ENCODE results near the gene ZNF148. TPM values are rescaled to one million over a fixed set of nuclear protein-coding genes. Genes with fewer than 3 reads are reported as not detected.
"Not testable (repeated sequence)": the region's sequence is repeated elsewhere in the genome, so short reads cannot be mapped to it uniquely, and the experiment has no call there.

Gene ZNF148
- total RNA-seq, 1 experiment from 2014 or later = 24.8 TPM

DNA sequence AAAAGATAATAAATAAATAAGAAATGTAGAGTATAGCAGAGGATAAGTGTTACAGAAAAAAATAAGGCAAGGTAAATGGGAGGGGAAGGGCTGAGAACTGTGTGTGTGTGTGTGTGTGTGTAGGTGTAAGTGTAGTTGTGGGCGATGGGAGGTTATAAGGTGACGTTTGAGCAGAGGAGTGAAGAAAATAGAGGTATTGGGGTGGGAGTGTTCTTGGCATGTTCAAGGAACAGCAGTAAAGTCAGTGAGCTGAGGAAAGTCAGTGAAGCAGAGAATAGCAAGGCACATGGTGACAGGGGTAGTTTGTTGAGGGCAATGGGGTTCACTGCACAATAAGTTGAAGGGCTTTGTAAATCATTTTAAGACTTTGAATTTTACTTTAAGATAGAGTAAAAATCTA is 30.9 kb upstream of the ZNF148 start:
- H4K8ac ChIP-seq (replicated peaks; ENCODE audit: insufficient read length, low read depth, low read length) = no peak overlapping the region
- no peak overlapping the region for H2BK15ac ChIP-seq (ENCODE audit: low read depth, low read length)
- H3K4ac ChIP-seq (ENCODE audit: low read depth, low read length) = no peak overlapping the region
- no peak overlapping the region for H2AFZ ChIP-seq (ENCODE audit: low read length)
- no peak overlapping the region for H3K4me2 ChIP-seq (ENCODE audit: insufficient read depth, insufficient read length, low read length)
- no peak for TF ChIP-seq CTCF (conservative IDR thresholded peaks at IDR 0.05)
- Mint-ChIP-seq H3K4me3 (no peak overlapping the region), H3K27ac (no peak overlapping the region), H3K9me3 (peaks cover 5 to 8% of the 10 kb centered on the region in 2 experiments; a peak in 4 of 5 replicates), H3K36me3 (ENCODE audit: insufficient read depth in 1 of 3, low read depth in 3 of 3) (no peaks in the 10 kb centered on the region; a peak in 1 of 7 replicates), H3K4me1 (peaks cover 3 to 8% of the 10 kb centered on the region in 2 experiments; a peak in 3 of 4 replicates), H3K27me3 (ENCODE audit: low read depth) (peaks cover 3% of the 10 kb centered on the region; the same call in 1 of the 2 replicates)
- H3K9me3 ChIP-seq (ENCODE audit: control insufficient read depth, low read depth, low read length) = no peaks in the 10 kb centered on the region
- no peaks in the 10 kb centered on the region for H3K4me1 ChIP-seq (ENCODE audit: insufficient read depth, low read length)
- H3K23ac ChIP-seq (ENCODE audit: insufficient read length, low read depth, low read length) = no peak overlapping the region
- H2BK12ac ChIP-seq (ENCODE audit: insufficient read length, low read depth, low read length) = no peak overlapping the region
- H3K18ac ChIP-seq (ENCODE audit: insufficient read length, low read depth, low read length) = no peak overlapping the region
- H3K79me2 ChIP-seq (ENCODE audit: insufficient read depth, low read length) = no peaks in the 10 kb centered on the region
- H2BK20ac ChIP-seq (ENCODE audit: low read depth, low read length, poor library complexity, severe bottlenecking) = no peak overlapping the region
- H3K79me1 ChIP-seq (ENCODE audit: insufficient read depth, low read depth, low read length, poor library complexity, severe bottlenecking) = no peaks in the 10 kb centered on the region
- no peak overlapping the region for H2BK5ac ChIP-seq (ENCODE audit: insufficient read length, low read length)
- no peaks in the 10 kb centered on the region for H4K20me1 ChIP-seq (ENCODE audit: control insufficient read depth, insufficient read depth, insufficient read length)
- no peak overlapping the region for H3K14ac ChIP-seq (ENCODE audit: insufficient read depth, low read length)
- H3K9ac ChIP-seq (ENCODE audit: extremely low read depth, insufficient read length, low read length) = no peak overlapping the region
- DNase-seq = no peak
- H2AK5ac ChIP-seq (ENCODE audit: insufficient read length, low read length) = no peak overlapping the region
- no peak overlapping the region for H4K91ac ChIP-seq (ENCODE audit: insufficient read length, low read depth, low read length)
- H2BK120ac ChIP-seq (ENCODE audit: low read depth, low read length, poor library complexity, severe bottlenecking) = no peak overlapping the region
- no peaks in the 10 kb centered on the region for H3K27me3 ChIP-seq (ENCODE audit: insufficient read depth, low read length)
- H4K5ac ChIP-seq (ENCODE audit: insufficient read length, low read depth, low read length) = no peak overlapping the region
- WGBS (ENCODE audit: extremely low coverage, insufficient read length, low lambda C conversion rate) = 100% methylated on average over 2 of the region's 2 CpGs
- H3K27ac ChIP-seq (ENCODE audit: insufficient read length, low read depth, low read length) = no peak overlapping the region
- no peak overlapping the region for H3K56ac ChIP-seq (ENCODE audit: insufficient read length, low read depth, low read length)
- H3T11ph ChIP-seq (ENCODE audit: low read length) = no peak overlapping the region
- no peaks in the 10 kb centered on the region for H3K23me2 ChIP-seq (ENCODE audit: insufficient read length, low read depth, low read length, poor library complexity, severe bottlenecking)

- not testable (repeated sequence) for H3K27ac ChIP-seq (ENCODE audit: insufficient read length, low read depth, low read length); H3K27me3 ChIP-seq (ENCODE audit: insufficient read depth, low read length); H3K27me3 Mint-ChIP-seq (ENCODE audit: low read depth); H3K56ac ChIP-seq (ENCODE audit: insufficient read length, low read depth, low read length); H3K79me1 ChIP-seq (ENCODE audit: insufficient read depth, low read depth, low read length, poor library complexity, severe bottlenecking); H4K8ac ChIP-seq (replicated peaks; ENCODE audit: insufficient read length, low read depth, low read length); H3K23ac ChIP-seq (ENCODE audit: insufficient read length, low read depth, low read length); H3K4me1 ChIP-seq (ENCODE audit: insufficient read depth, low read length); H2BK120ac ChIP-seq (ENCODE audit: low read depth, low read length, poor library complexity, severe bottlenecking); H4K5ac ChIP-seq (ENCODE audit: insufficient read length, low read depth, low read length); H2AK5ac ChIP-seq (ENCODE audit: insufficient read length, low read length); H4K91ac ChIP-seq (ENCODE audit: insufficient read length, low read depth, low read length); H2BK5ac ChIP-seq (ENCODE audit: insufficient read length, low read length); H3K23me2 ChIP-seq (ENCODE audit: insufficient read length, low read depth, low read length, poor library complexity, severe bottlenecking); H2BK12ac ChIP-seq (ENCODE audit: insufficient read length, low read depth, low read length); H2BK15ac ChIP-seq (ENCODE audit: low read depth, low read length); H3K79me2 ChIP-seq (ENCODE audit: insufficient read depth, low read length); H3K27ac Mint-ChIP-seq; H3K9me3 ChIP-seq (ENCODE audit: control insufficient read depth, low read depth, low read length); H2BK20ac ChIP-seq (ENCODE audit: low read depth, low read length, poor library complexity, severe bottlenecking); H3K9ac ChIP-seq (ENCODE audit: extremely low read depth, insufficient read length, low read length); H3K4me3 Mint-ChIP-seq; H3K4me1 Mint-ChIP-seq; H3T11ph ChIP-seq (ENCODE audit: low read length); H3K18ac ChIP-seq (ENCODE audit: insufficient read length, low read depth, low read length); H3K9me3 Mint-ChIP-seq; H3K4me2 ChIP-seq (ENCODE audit: insufficient read depth, insufficient read length, low read length); H3K36me3 Mint-ChIP-seq (ENCODE audit: insufficient read depth in 1 of 3, low read depth in 3 of 3); H2AFZ ChIP-seq (ENCODE audit: low read length); H3K14ac ChIP-seq (ENCODE audit: insufficient read depth, low read length); H3K4ac ChIP-seq (ENCODE audit: low read depth, low read length); DNase-seq; H4K20me1 ChIP-seq (ENCODE audit: control insufficient read depth, insufficient read depth, insufficient read length)
- no CpG with 5 or more reads among the region's 4 CpGs for WGBS (ENCODE audit: extremely low coverage, insufficient read length, low lambda C conversion rate)
Measured at GRCh38 chr3:125405515-125405914, 30.4 kb upstream of the ZNF148 start.

Data from H9 (cell line).